GM12873 (cell line): ENCODE data around the gene ATP9A.

Source experiments
- CTCF ChIP-seq: IDR thresholded peaks from 2 replicates; pipeline ENCODE4 v1.5.1; 2012; ENCODE audit warnings: low read depth, mild to moderate bottlenecking, moderate library complexity, low read length, control low read depth; ENCODE audit not compliant: insufficient read depth; ENCODE audit errors: missing control alignments

Gene ATP9A

GRCh38 chr20:51731731-51732095 lies 36.5 kb downstream of the ATP9A start:
- TF ChIP-seq CTCF: no peak

- TF ChIP-seq CTCF: no peak
These were observed 38.4 kb downstream of the ATP9A start for GRCh38 chr20:51729771-51730170.

GRCh38 chr20:51728737-51729136 lies 39.5 kb downstream of the ATP9A start:
- TF ChIP-seq CTCF: no peak

- no peak for TF ChIP-seq CTCF
These were observed 40.3 kb downstream of the ATP9A start for GRCh38 chr20:51727872-51728271.

GRCh38 chr20:51725584-51726176 lies 42.5 kb downstream of the ATP9A start:
- TF ChIP-seq CTCF: no peak

- TF ChIP-seq CTCF: no peak
These were observed 47.3 kb downstream of the ATP9A start for GRCh38 chr20:51720854-51721253.

- TF ChIP-seq CTCF: no peak
These were observed 47.8 kb downstream of the ATP9A start for GRCh38 chr20:51720384-51720783.
